Right ventricle myocardium inferior (tissue), 1 donor: ENCODE measurements around the gene CFAP299. TPM values are rescaled to one million over a fixed set of nuclear protein-coding genes. Genes with fewer than 3 reads are reported as not detected.

Source experiments
- ATAC-seq: fragments of 200-7000 bp; cut with Tn5 transposase; one replicate; pipeline ENCODE4 v1.9.1; 2020; ENCODE audit warnings: mild to moderate bottlenecking, moderate library complexity
- DNase-seq: peaks from one replicate; pipeline ENCODE4 v3.0.0; 2021; ENCODE audit errors: missing footprints
- intact Hi-C: fragments of 100-400 bp; cut with DNase I; formaldehyde crosslinking; loops from one replicate; pipeline ENCODE4 v1.11.0; 2022
- total RNA-seq: library from RNA; stranded (reverse); fragmentation: NEBNext Ultra II Directional; extraction: Animal tissue kit (Norgen Biotek cat#: 25700); gene quantifications from one replicate; pipeline ENCODE4 v1.2.1, GENCODE V29; 2021
- donor health status: DM: no; HTN: yes; CAD: no; lungs with severe emphysema.

The CFAP299 gene
- total RNA-seq, 1 donor from 2014 or later = 0.38 TPM

GRCh38 chr4:80918004-80918403, 582.5 kb downstream of the CFAP299 start:
- intact Hi-C loops = no loop called here
- DNase-seq (no peak), ATAC-seq (no peak)

GRCh38 chr4:80921441-80921840, 585.9 kb downstream of the CFAP299 start:
- intact Hi-C loops = no loop called here
- DNase-seq (no peak), ATAC-seq (no peak)

GRCh38 chr4:80922941-80923340, 587.4 kb downstream of the CFAP299 start:
- ATAC-seq (no peak), DNase-seq (no peak)
- intact Hi-C loops = no loop called here

GRCh38 chr4:80925293-80925692, 589.8 kb downstream of the CFAP299 start:
- DNase-seq = no peak
- ATAC-seq = no peak
- intact Hi-C loops = no loop called here

- DNase-seq = no peak
- intact Hi-C loops = no loop called here
- ATAC-seq = no peak
These were observed 590.9 kb downstream of the CFAP299 start for GRCh38 chr4:80926446-80926845.

GRCh38 chr4:80926891-80927290, 591.4 kb downstream of the CFAP299 start:
- no peak for ATAC-seq
- intact Hi-C loops = no loop called here
- no peak for DNase-seq

GRCh38 chr4:80927420-80927819, 591.9 kb downstream of the CFAP299 start:
- no peak for ATAC-seq
- intact Hi-C loops = no loop called here

GRCh38 chr4:80931631-80932081, 596.1 kb downstream of the CFAP299 start:
- intact Hi-C loops = no loop called here
- no peak for ATAC-seq
- no peak for DNase-seq

More at GRCh38 chr4:80927420-80927819, 591.9 kb downstream of the CFAP299 start:
- no peak for DNase-seq

- intact Hi-C loops = no loop called here
- ATAC-seq = no peak
These were observed 612.6 kb downstream of the CFAP299 start for GRCh38 chr4:80948141-80948540.

GRCh38 chr4:80948995-80949394, 613.5 kb downstream of the CFAP299 start:
- no peak for DNase-seq
- no peak for ATAC-seq

More at GRCh38 chr4:80948141-80948540, 612.6 kb downstream of the CFAP299 start:
- no peak for DNase-seq

GRCh38 chr4:80956421-80956820, 620.9 kb downstream of the CFAP299 start:
- DNase-seq (no peak), ATAC-seq (no peak)
- intact Hi-C loops = no loop called here

More at GRCh38 chr4:80948995-80949394, 613.5 kb downstream of the CFAP299 start:
- intact Hi-C loops = no loop called here

GRCh38 chr4:80963051-80963450, 627.5 kb downstream of the CFAP299 start:
- intact Hi-C loops = no loop called here
- ATAC-seq (no peak), DNase-seq (no peak)

GRCh38 chr4:80967346-80967745, 631.8 kb downstream of the CFAP299 start:
- DNase-seq (no peak), ATAC-seq (no peak)
- intact Hi-C loops = no loop called here

GRCh38 chr4:80980239-80980638, 644.7 kb downstream of the CFAP299 start:
- intact Hi-C loops = no loop called here
- no peak for ATAC-seq
- DNase-seq = no peak

GRCh38 chr4:80986011-80986410, 650.5 kb downstream of the CFAP299 start:
- DNase-seq = no peak
- intact Hi-C loops = no loop called here
- ATAC-seq = no peak

- intact Hi-C loops = loop anchor here (5.0 kb wide), 1 partner anchor 628 kb away; no protein-coding TSS in a partner anchor
- ATAC-seq = no peak
- DNase-seq = no peak
These were observed 654.5 kb downstream of the CFAP299 start for GRCh38 chr4:80989921-80990544.

- ATAC-seq (no peak), DNase-seq (no peak)
- intact Hi-C loops = loop anchor here (5.0 kb wide), 1 partner anchor 629 kb away; no protein-coding TSS in a partner anchor
These were observed 655.3 kb downstream of the CFAP299 start for GRCh38 chr4:80990851-80991250.

GRCh38 chr4:80999943-81000342, 664.4 kb downstream of the CFAP299 start:
- intact Hi-C loops = no loop called here
- DNase-seq (no peak), ATAC-seq (no peak)

- DNase-seq = no peak
- intact Hi-C loops = no loop called here
- no peak for ATAC-seq
These were observed 668.1 kb downstream of the CFAP299 start for GRCh38 chr4:81003597-81004111.

GRCh38 chr4:81007417-81007816, 671.9 kb downstream of the CFAP299 start:
- intact Hi-C loops = no loop called here
- no peak for ATAC-seq
- DNase-seq = no peak
